Measurements from ENCODE around the gene RNF183.
"Not testable (repeated sequence)": the region's sequence is repeated elsewhere in the genome, so short reads cannot be mapped to it uniquely, and the experiment has no call there.

RNF183 gene

DNA sequence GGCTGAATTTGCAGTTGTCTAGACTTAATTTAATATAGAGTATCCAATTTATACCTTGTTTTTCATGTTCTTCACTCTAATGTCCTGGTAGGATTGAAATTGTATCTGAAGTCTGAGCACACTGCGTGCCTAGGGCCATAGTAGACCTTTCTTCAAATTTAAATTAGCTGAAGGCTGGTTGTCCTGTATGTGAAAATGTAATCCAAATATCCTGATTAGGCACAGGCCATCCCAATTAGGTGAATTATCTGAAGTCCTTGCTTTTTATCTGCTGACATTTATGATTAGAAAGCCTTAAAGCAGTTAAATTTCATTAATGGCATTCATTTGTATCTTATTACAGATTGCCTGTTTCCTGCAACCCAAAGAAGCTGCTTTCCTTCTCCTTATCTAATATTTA lies 48.2 kb downstream of the RNF183 start:
- no peaks in the 10 kb centered on the region for H3K79me2 ChIP-seq (ENCODE audit: insufficient read depth, low read length)
- H3K4me2 ChIP-seq (ENCODE audit: low read depth, low read length, poor library complexity, severe bottlenecking) = no peak overlapping the region
- no peaks in the 10 kb centered on the region for H4K20me1 ChIP-seq (ENCODE audit: low read depth, low read length)
- H3K27ac ChIP-seq (ENCODE audit: low read depth, low read length) = no peak overlapping the region
- TF ChIP-seq, protein P1, sequence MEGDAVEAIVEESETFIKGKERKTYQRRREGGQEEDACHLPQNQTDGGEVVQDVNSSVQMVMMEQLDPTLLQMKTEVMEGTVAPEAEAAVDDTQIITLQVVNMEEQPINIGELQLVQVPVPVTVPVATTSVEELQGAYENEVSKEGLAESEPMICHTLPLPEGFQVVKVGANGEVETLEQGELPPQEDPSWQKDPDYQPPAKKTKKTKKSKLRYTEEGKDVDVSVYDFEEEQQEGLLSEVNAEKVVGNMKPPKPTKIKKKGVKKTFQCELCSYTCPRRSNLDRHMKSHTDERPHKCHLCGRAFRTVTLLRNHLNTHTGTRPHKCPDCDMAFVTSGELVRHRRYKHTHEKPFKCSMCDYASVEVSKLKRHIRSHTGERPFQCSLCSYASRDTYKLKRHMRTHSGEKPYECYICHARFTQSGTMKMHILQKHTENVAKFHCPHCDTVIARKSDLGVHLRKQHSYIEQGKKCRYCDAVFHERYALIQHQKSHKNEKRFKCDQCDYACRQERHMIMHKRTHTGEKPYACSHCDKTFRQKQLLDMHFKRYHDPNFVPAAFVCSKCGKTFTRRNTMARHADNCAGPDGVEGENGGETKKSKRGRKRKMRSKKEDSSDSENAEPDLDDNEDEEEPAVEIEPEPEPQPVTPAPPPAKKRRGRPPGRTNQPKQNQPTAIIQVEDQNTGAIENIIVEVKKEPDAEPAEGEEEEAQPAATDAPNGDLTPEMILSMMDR (IDR thresholded peaks at IDR 0.05; ENCODE audit: insufficient read depth, low read length, poor library complexity, severe bottlenecking) = no peak
- no peak for TF ChIP-seq EZH2phosphoT487 (conservative IDR thresholded peaks at IDR 0.05; ENCODE audit: low read length)
- no peak overlapping the region for H2AFZ ChIP-seq (ENCODE audit: low read depth, low read length, severe bottlenecking)
- no peak overlapping the region for H3K9ac ChIP-seq (ENCODE audit: low read length)
- no peak overlapping the region for H3K4me3 ChIP-seq (ENCODE audit: insufficient read depth, low read length, poor library complexity, severe bottlenecking)
- H3K36me3 ChIP-seq (ENCODE audit: low read length) = no peaks in the 10 kb centered on the region; the same call in 1 of the 2 replicates
- H3K27me3 ChIP-seq (ENCODE audit: low read length) = no peaks in the 10 kb centered on the region
- no peaks in the 10 kb centered on the region for H3F3A ChIP-seq (ENCODE audit: insufficient read depth)
- no peaks in the 10 kb centered on the region for H3K9me3 ChIP-seq (ENCODE audit: insufficient read depth, low read length)
- H3K9me2 ChIP-seq (replicated peaks; ENCODE audit: insufficient read depth, low read length) = no peaks in the 10 kb centered on the region

DNA sequence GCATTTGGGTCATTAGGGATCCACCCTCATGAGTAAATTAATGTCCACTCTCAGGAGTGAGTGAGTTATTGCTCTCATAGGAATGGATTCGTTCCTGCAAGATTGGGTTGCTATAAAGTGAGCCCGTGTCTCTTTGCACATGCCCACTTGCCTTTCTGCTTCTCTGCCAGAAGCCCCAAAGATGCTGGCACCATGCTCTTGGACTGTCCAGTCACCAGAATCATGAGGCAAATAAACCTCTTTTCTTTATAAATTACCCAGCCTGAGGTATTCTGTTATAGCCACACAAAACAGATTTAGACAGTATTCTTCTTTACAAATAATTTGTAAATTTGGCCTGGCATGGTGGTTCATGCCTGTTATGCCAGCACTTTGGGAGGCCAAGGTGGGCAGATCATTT lies 52.4 kb downstream of the RNF183 start:
- no peaks in the 10 kb centered on the region for H3K36me3 ChIP-seq (ENCODE audit: low read length)
- H3K27ac ChIP-seq (ENCODE audit: low read depth, low read length) = no peak overlapping the region
- H3K4me3 ChIP-seq (ENCODE audit: insufficient read depth, low read length, poor library complexity, severe bottlenecking) = no peak overlapping the region
- no peak for TF ChIP-seq EZH2phosphoT487 (conservative IDR thresholded peaks at IDR 0.05; ENCODE audit: low read length)
- TF ChIP-seq, protein P1 (IDR thresholded peaks at IDR 0.05; ENCODE audit: insufficient read depth, low read length, poor library complexity, severe bottlenecking) = no peak
- H4K20me1 ChIP-seq (ENCODE audit: low read depth, low read length) = no peaks in the 10 kb centered on the region
- no peaks in the 10 kb centered on the region for H3K9me3 ChIP-seq (ENCODE audit: insufficient read depth, low read length)
- no peak overlapping the region for H2AFZ ChIP-seq (ENCODE audit: low read depth, low read length, severe bottlenecking)
- H3K27me3 ChIP-seq (ENCODE audit: low read length) = no peaks in the 10 kb centered on the region
- H3K79me2 ChIP-seq (ENCODE audit: insufficient read depth, low read length) = no peaks in the 10 kb centered on the region
- H3K9ac ChIP-seq (ENCODE audit: low read length) = no peak overlapping the region
- H3K4me2 ChIP-seq (ENCODE audit: low read depth, low read length, poor library complexity, severe bottlenecking) = no peak overlapping the region
- H3F3A ChIP-seq (ENCODE audit: insufficient read depth) = no peaks in the 10 kb centered on the region
- H3K9me2 ChIP-seq (replicated peaks; ENCODE audit: insufficient read depth, low read length) = no peaks in the 10 kb centered on the region

DNA sequence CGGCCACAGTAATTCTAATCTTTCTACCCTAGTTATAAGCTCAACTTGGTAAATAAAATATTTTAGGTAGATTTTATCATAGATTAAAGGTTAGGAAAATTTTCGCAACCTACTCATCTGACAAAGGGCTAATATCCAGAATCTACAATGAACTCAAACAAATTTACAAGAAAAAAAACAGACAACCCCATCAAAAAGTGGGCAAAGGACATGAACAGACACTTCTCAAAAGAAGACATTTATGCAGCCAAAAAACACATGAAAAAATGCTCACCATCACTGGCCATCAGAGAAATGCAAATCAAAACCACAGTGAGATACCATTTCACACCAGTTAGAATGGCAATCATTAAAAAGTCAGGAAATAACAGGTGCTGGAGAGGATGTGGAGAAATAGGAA lies 53.5 kb downstream of the RNF183 start:
- H3K79me2 ChIP-seq (ENCODE audit: insufficient read depth, low read length); H3K36me3 ChIP-seq (ENCODE audit: low read length); H3K27ac ChIP-seq (ENCODE audit: low read depth, low read length); H3K27me3 ChIP-seq (ENCODE audit: low read length); H2AFZ ChIP-seq (ENCODE audit: low read depth, low read length, severe bottlenecking); H3K9me2 ChIP-seq (replicated peaks; ENCODE audit: insufficient read depth, low read length); H4K20me1 ChIP-seq (ENCODE audit: low read depth, low read length); H3K4me3 ChIP-seq (ENCODE audit: insufficient read depth, low read length, poor library complexity, severe bottlenecking); H3K9ac ChIP-seq (ENCODE audit: low read length); H3K4me2 ChIP-seq (ENCODE audit: low read depth, low read length, poor library complexity, severe bottlenecking); H3K9me3 ChIP-seq (ENCODE audit: insufficient read depth, low read length); H3F3A ChIP-seq (ENCODE audit: insufficient read depth): not testable (repeated sequence)

DNA sequence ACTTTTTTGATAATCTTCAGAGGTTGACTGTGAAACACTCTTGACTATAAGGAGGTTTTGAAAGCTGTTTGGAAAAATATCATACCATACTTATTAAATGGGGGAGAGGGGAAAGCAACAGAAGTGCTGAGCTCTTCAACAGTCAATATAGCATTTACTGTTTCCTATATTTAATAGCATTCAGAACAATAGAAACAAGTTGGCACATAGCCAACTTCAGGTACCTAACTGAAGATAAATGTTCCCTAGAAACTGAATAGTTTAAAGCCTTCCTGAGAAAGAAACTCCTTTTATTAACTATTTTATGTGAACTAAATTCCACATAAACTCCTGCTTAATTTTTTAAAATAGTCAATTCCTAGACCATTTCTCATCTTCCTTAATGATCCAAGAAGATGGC lies 55.5 kb downstream of the RNF183 start:
- Histone ChIP-seq H3K36me3 (ENCODE audit: low read length) (no peaks in the 10 kb centered on the region), H3K4me2 (ENCODE audit: low read depth, low read length, poor library complexity, severe bottlenecking) (no peak overlapping the region), H4K20me1 (ENCODE audit: low read depth, low read length) (no peaks in the 10 kb centered on the region), H3K27me3 (ENCODE audit: low read length) (no peaks in the 10 kb centered on the region), H2AFZ (ENCODE audit: low read depth, low read length, severe bottlenecking) (no peak overlapping the region), H3K9ac (ENCODE audit: low read length) (no peak overlapping the region), H3F3A (ENCODE audit: insufficient read depth) (no peaks in the 10 kb centered on the region), H3K79me2 (ENCODE audit: insufficient read depth, low read length) (no peaks in the 10 kb centered on the region; the same call in 1 of the 2 replicates), H3K9me2 (replicated peaks; ENCODE audit: insufficient read depth, low read length) (no peaks in the 10 kb centered on the region), H3K9me3 (ENCODE audit: insufficient read depth, low read length) (no peaks in the 10 kb centered on the region), H3K27ac (ENCODE audit: low read depth, low read length) (no peak overlapping the region), H3K4me3 (ENCODE audit: insufficient read depth, low read length, poor library complexity, severe bottlenecking) (no peak overlapping the region)
- no peak for TF ChIP-seq EZH2phosphoT487 (conservative IDR thresholded peaks at IDR 0.05; ENCODE audit: low read length)
- TF ChIP-seq, protein P1 (IDR thresholded peaks at IDR 0.05; ENCODE audit: insufficient read depth, low read length, poor library complexity, severe bottlenecking) = no peak
